WTC11 (cell line): ENCODE data around the gene BMP7.

Source experiments
- CTCF ChIP-seq: fragments of 200-600 bp; IDR thresholded peaks from 2 replicates; pipeline ENCODE4 v1.8.0; 2022; ENCODE audit warnings: antibody characterized with exemption
- E2F5 ChIP-seq: sonication (generic); formaldehyde crosslinking; IDR thresholded peaks from 2 replicates; pipeline ENCODE4 v1.8.1; 2022; ENCODE audit warnings: mild to moderate bottlenecking, moderate library complexity, missing genetic modification reagents
- ESRRA ChIP-seq: sonication (generic); formaldehyde crosslinking; IDR thresholded peaks from 2 replicates; pipeline ENCODE4 v1.8.1; 2022; ENCODE audit warnings: mild to moderate bottlenecking, missing genetic modification reagents, borderline replicate concordance
- MXD4 ChIP-seq: fragments of 250-450 bp; sonication (Bioruptor Pico); IDR thresholded peaks from 2 replicates; pipeline ENCODE4 v1.8.0; 2021; ENCODE audit warnings: mild to moderate bottlenecking, moderate library complexity, borderline replicate concordance
- NFYB ChIP-seq: sonication (generic); formaldehyde crosslinking; conservative IDR thresholded peaks from 2 replicates; pipeline ENCODE4 v1.8.0; 2022; ENCODE audit warnings: low read depth, missing genetic modification reagents
- RELA ChIP-seq: sonication (generic); formaldehyde crosslinking; IDR thresholded peaks from 2 replicates; pipeline ENCODE4 v1.8.1; 2022; ENCODE audit warnings: missing genetic modification reagents, mild to moderate bottlenecking, borderline replicate concordance
- SMAD3 ChIP-seq: sonication (generic); formaldehyde crosslinking; IDR thresholded peaks from 2 replicates; pipeline ENCODE4 v1.8.0; 2022; ENCODE audit warnings: missing genetic modification reagents, mild to moderate bottlenecking, borderline replicate concordance
- ZNF121 ChIP-seq: sonication (generic); formaldehyde crosslinking; IDR thresholded peaks from 2 replicates; pipeline ENCODE4 v1.8.0; 2023; ENCODE audit warnings: missing genetic modification reagents
- ZNF263 ChIP-seq: sonication (generic); formaldehyde crosslinking; IDR thresholded peaks from 2 replicates; pipeline ENCODE4 v1.8.1; 2022; ENCODE audit warnings: low read depth, mild to moderate bottlenecking, moderate library complexity, missing genetic modification reagents
- ZNF317 ChIP-seq: sonication (generic); formaldehyde crosslinking; IDR thresholded peaks from 2 replicates; pipeline ENCODE4 v1.8.1; 2023; ENCODE audit warnings: low read depth, mild to moderate bottlenecking, moderate library complexity, missing genetic modification reagents, borderline replicate concordance
- TF ChIP-seq, protein P1 (sequence below): sonication (generic); formaldehyde crosslinking; IDR thresholded peaks from 2 replicates; pipeline ENCODE4 v1.8.1; 2022; ENCODE audit warnings: low read depth, missing genetic modification reagents, borderline replicate concordance

GRCh38 chr20:57159193-57159851, 107.1 kb downstream of the BMP7 start:
- TF ChIP-seq CTCF (no peak), MXD4 (CRISPR knock-in tag) (no peak), RELA (no peak), ESRRA (CRISPR knock-in tag) (no peak), SMAD3 (CRISPR knock-in tag) (no peak), ZNF263 (CRISPR knock-in tag) (no peak), ZNF317 (CRISPR knock-in tag) (no peak), NFYB (CRISPR knock-in tag) (no peak), ZNF121 (CRISPR knock-in tag) (no peak), E2F5 (CRISPR knock-in tag) (no peak)
- TF ChIP-seq, protein P1, sequence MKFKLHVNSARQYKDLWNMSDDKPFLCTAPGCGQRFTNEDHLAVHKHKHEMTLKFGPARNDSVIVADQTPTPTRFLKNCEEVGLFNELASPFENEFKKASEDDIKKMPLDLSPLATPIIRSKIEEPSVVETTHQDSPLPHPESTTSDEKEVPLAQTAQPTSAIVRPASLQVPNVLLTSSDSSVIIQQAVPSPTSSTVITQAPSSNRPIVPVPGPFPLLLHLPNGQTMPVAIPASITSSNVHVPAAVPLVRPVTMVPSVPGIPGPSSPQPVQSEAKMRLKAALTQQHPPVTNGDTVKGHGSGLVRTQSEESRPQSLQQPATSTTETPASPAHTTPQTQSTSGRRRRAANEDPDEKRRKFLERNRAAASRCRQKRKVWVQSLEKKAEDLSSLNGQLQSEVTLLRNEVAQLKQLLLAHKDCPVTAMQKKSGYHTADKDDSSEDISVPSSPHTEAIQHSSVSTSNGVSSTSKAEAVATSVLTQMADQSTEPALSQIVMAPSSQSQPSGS (CRISPR knock-in tag), result no peak
